CD14-positive monocyte (primary cell): Measurements from ENCODE around the gene GALNTL6. TPM values are rescaled to one million over a fixed set of nuclear protein-coding genes. Genes with fewer than 3 reads are reported as not detected.

Source experiments
- DNase-seq, 3 donors: peaks; one replicate each; pipeline ENCODE4 v3.0.0-alpha.2; 2011 to 2022
- H2AFZ ChIP-seq: 2 replicates; pipeline ENCODE4 v1.6.0; 2012; ENCODE audit warnings: mild to moderate bottlenecking, low read depth, low read length, inconsistent platforms; ENCODE audit not compliant: insufficient read depth, poor library complexity, severe bottlenecking
- H3K27ac ChIP-seq, 2 donors: 1 replicate in 1 of 2; 2 replicates in 1 of 2; pipeline ENCODE4 v1.5.1; 2012 to 2013; ENCODE audit warnings: low read length in 2 of 2, control low read depth in 1 of 2, inconsistent platforms in 1 of 2, low read depth in 1 of 2, mild to moderate bottlenecking in 1 of 2
- H3K27me3 ChIP-seq, 2 donors: one replicate each; pipeline versions ENCODE4 v1.6.0 to v1.6.1; 2011 to 2013; ENCODE audit warnings: low read length in 2 of 2; ENCODE audit not compliant: control insufficient read depth in 2 of 2, insufficient read depth in 2 of 2
- H3K36me3 ChIP-seq, 2 donors: replicated peaks in 1 of 2; 1 replicate in 1 of 2; 2 replicates in 1 of 2; pipeline versions ENCODE4 v1.5.1 to v1.6.1; 2012 to 2013; ENCODE audit warnings: low read length in 2 of 2, control low read depth in 1 of 2, inconsistent platforms in 1 of 2, mild to moderate bottlenecking in 1 of 2; ENCODE audit not compliant: insufficient read depth in 2 of 2, control insufficient read depth in 1 of 2
- H3K4me1 ChIP-seq, 2 donors: 1 replicate in 1 of 2; 2 replicates in 1 of 2; pipeline versions ENCODE4 v1.5.1 to v1.6.1; 2012 to 2013; ENCODE audit warnings: low read length in 2 of 2, control low read depth in 1 of 2, inconsistent platforms in 1 of 2, mild to moderate bottlenecking in 1 of 2, moderate library complexity in 1 of 2; ENCODE audit not compliant: insufficient read depth in 2 of 2, control insufficient read depth in 1 of 2
- H3K4me2 ChIP-seq: replicated peaks from 2 replicates; pipeline ENCODE3; 2012; ENCODE audit warnings: low read length, moderate library complexity, mild to moderate bottlenecking; ENCODE audit not compliant: poor library complexity, severe bottlenecking; ENCODE audit errors: extremely low read depth
- H3K4me3 ChIP-seq, 3 experiments: fragments of 200-600 bp in 1 of 3; sonication (generic) in 1 of 3; replicated peaks in 1 of 3; 1 replicate in 2 of 3; 2 replicates in 1 of 3; pipeline ENCODE4 v1.5.1; 2011 to 2013; ENCODE audit warnings: low read length in 3 of 3, mild to moderate bottlenecking in 3 of 3, control low read depth in 2 of 3, low read depth in 2 of 3, inconsistent platforms in 1 of 3, moderate library complexity in 1 of 3
- H3K79me2 ChIP-seq: 2 replicates; pipeline ENCODE4 v1.6.0; 2012; ENCODE audit warnings: mild to moderate bottlenecking, control low read depth, inconsistent platforms, low read length, moderate library complexity; ENCODE audit not compliant: insufficient read depth
- H3K9ac ChIP-seq: 2 replicates; pipeline ENCODE4 v1.6.0; 2017; ENCODE audit warnings: low read length, mild to moderate bottlenecking; ENCODE audit not compliant: insufficient read depth, poor library complexity, severe bottlenecking
- H3K9me3 ChIP-seq, 2 donors: replicated peaks in 1 of 2; 1 replicate in 1 of 2; 2 replicates in 1 of 2; pipeline versions ENCODE4 v1.5.1 to v1.6.1; 2012 to 2013; ENCODE audit warnings: low read length in 2 of 2, control low read depth in 1 of 2; ENCODE audit not compliant: control insufficient read depth in 1 of 2, insufficient read depth in 1 of 2
- H4K20me1 ChIP-seq: 2 replicates; pipeline ENCODE4 v1.6.0; 2012; ENCODE audit warnings: mild to moderate bottlenecking, low read length, control low read depth, moderate library complexity; ENCODE audit not compliant: insufficient read depth
- H3K27ac Mint-ChIP-seq, 7 donors: one replicate each; pipeline ENCODE4 v1.8.0; 2020; ENCODE audit warnings: mild to moderate bottlenecking in 7 of 7, mixed read lengths in 7 of 7, moderate library complexity in 6 of 7, inconsistent platforms in 2 of 7
- H3K27me3 Mint-ChIP-seq, 3 donors: one replicate each; pipeline ENCODE4 v1.8.0; 2021 to 2022; ENCODE audit warnings: low read depth in 3 of 3, mild to moderate bottlenecking in 3 of 3, mixed read lengths in 3 of 3, moderate library complexity in 3 of 3, inconsistent platforms in 1 of 3
- H3K36me3 Mint-ChIP-seq, 2 donors: one replicate each; pipeline ENCODE4 v1.8.0; 2020; ENCODE audit warnings: mixed read lengths in 2 of 2, inconsistent platforms in 1 of 2, mild to moderate bottlenecking in 1 of 2
- H3K4me1 Mint-ChIP-seq: one replicate; pipeline ENCODE4 v1.8.0; 2020; ENCODE audit warnings: mild to moderate bottlenecking, mixed read lengths
- H3K4me3 Mint-ChIP-seq, 2 donors: one replicate each; pipeline ENCODE4 v1.8.0; 2020; ENCODE audit warnings: mild to moderate bottlenecking in 2 of 2, mixed read lengths in 2 of 2, moderate library complexity in 1 of 2
- H3K9me3 Mint-ChIP-seq, 7 donors: one replicate each; pipeline ENCODE4 v1.8.0; 2020 to 2022; ENCODE audit warnings: mixed read lengths in 7 of 7, mild to moderate bottlenecking in 6 of 7, moderate library complexity in 6 of 7, inconsistent platforms in 2 of 7
- CTCF ChIP-seq: fragments of 200-600 bp; IDR thresholded peaks from one replicate; pipeline ENCODE4 v1.8.0; 2022; ENCODE audit warnings: antibody characterized with exemption, mild to moderate bottlenecking
- WGBS: methylation state at CpG from one replicate; pipeline ENCODE4 v1.1.5; 2013; ENCODE audit warnings: missing lambda C conversion rate; ENCODE audit not compliant: insufficient coverage; 5-methylcytosine and 5-hydroxymethylcytosine counted together
- intact Hi-C, 2 donors: fragments of 100-400 bp; cut with micrococcal nuclease; formaldehyde crosslinking; loops; one replicate each; pipeline versions ENCODE4 v1.15.0 to v1.15.1; 2023
- polyA plus RNA-seq, 3 donors: library from polyadenylated mRNA; depleted of rRNA in 1 of 3; unstranded in 2 of 3; stranded (reverse) in 1 of 3; fragments of 300-500 nt in 2 of 3; fragments of >200 nt in 1 of 3; fragmentation: Illumina TruSeq in 2 of 3; gene quantifications; 1 replicate in 2 of 3; 2 replicates in 1 of 3; pipeline ENCODE4 v1.2.3, GENCODE V29; 2012 to 2021

The GALNTL6 gene
- polyA plus RNA-seq, 3 donors: 0.05 TPM; not detected in 2

GRCh38 chr4:172553216-172553615, 740.0 kb downstream of the GALNTL6 start:
- Mint-ChIP-seq H3K27me3 (no peaks in the 10 kb centered on the region), H3K36me3 (no peaks in the 10 kb centered on the region), H3K27ac (no peak overlapping the region), H3K4me1 (no peaks in the 10 kb centered on the region), H3K4me3 (no peak overlapping the region), H3K9me3 (peaks cover 0 to 3% (median 0%) of the 10 kb centered on the region in 7 donors)
- Histone ChIP-seq H3K9me3 (no peaks in the 10 kb centered on the region), H3K9ac (no peak overlapping the region), H3K27ac (no peak overlapping the region), H2AFZ (no peak overlapping the region), H3K4me2 (no peak overlapping the region), H3K4me3 (no peak overlapping the region), H3K4me1 (no peaks in the 10 kb centered on the region), H3K79me2 (no peaks in the 10 kb centered on the region), H3K27me3 (no peaks in the 10 kb centered on the region), H4K20me1 (no peaks in the 10 kb centered on the region), H3K36me3 (no peaks in the 10 kb centered on the region)
- no CpG with 5 or more reads among the region's 1 CpG for WGBS
- no peak for TF ChIP-seq CTCF
- DNase-seq: no peak
- intact Hi-C loops: no loop called here

DNA sequence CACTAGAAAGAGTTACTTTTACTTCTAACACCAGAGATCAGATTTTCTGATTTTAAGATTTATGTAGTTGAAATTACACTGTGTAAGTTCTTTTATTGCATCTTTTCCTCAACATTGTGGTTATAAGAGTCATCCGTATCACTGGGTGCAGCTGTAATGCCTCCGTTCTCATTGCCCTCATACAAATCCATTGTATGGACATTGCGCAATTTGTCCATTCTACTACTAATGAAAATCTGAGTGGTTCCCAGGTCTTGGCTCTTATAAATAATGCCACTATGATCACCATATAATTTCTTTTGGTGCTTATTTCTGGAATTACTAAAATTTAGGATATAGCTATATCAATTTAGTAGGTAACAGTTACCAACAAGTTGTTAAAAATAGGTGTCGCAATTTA, 741.4 kb downstream of the GALNTL6 start:
- Histone ChIP-seq H4K20me1 (no peaks in the 10 kb centered on the region), H3K4me3 (no peak overlapping the region), H3K27me3 (no peaks in the 10 kb centered on the region), H3K79me2 (no peaks in the 10 kb centered on the region), H3K9me3 (no peaks in the 10 kb centered on the region), H3K4me1 (no peaks in the 10 kb centered on the region), H3K4me2 (no peak overlapping the region), H3K9ac (no peak overlapping the region), H3K36me3 (no peaks in the 10 kb centered on the region), H2AFZ (no peak overlapping the region), H3K27ac (no peak overlapping the region)
- H3K36me3 Mint-ChIP-seq: no peaks in the 10 kb centered on the region
- no CpG with 5 or more reads among the region's 4 CpGs for WGBS
- DNase-seq: no peak
- intact Hi-C loops: no loop called here
- H3K4me3 Mint-ChIP-seq: no peak overlapping the region
- H3K9me3 Mint-ChIP-seq: peaks cover 0 to 6% (median 0%) of the 10 kb centered on the region in 7 donors
- TF ChIP-seq CTCF: no peak
- no peak overlapping the region for H3K27ac Mint-ChIP-seq
- H3K27me3 Mint-ChIP-seq: no peaks in the 10 kb centered on the region
- no peaks in the 10 kb centered on the region for H3K4me1 Mint-ChIP-seq
